Measurements from ENCODE around the gene LRIT1.
A peak's percentile ranks its signal among the peaks of the same experiment; 100 is the strongest.

LRIT1 gene

DNA sequence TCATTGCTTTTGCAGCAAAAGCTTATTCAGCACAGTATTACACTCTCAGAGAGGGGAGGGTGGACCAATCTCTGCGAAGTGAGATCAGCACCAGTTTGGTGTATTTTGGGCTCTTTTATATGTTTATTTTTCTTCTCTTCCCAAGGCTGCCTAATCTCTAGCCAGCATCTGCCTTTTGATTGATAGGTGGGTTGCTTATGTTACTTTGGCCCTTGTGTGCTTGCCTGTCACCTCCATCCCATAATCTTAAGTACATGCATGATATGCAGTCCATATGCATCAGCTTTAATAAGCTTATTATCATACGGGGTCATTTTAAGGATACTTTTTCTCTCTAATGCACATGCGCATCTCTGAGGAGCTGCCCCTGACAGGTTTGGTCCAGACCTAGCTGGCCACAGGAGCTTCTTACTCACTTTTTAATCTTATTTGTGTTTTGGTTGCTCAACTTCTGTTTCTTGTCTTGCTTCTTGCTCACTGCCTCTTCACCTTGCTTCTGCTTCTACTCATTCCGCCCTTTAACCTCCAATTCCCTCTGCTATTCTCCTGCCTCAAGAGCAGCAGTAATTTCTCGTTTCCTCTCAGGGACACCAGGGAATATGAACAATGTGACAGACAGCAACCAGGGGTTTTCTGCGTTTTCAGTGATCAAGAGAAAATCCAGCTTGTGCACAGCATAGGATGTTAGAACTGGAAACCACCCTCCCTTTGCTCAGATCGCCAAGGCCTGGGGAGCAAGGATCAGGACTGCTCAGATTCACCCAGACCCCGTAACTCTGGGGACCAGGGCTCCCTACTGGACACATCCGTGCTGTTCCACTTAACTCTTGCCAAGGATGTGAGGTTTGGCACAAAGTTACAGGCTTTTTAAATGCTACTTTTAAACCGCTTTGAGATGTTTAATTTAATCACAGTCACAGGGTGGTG, 13.5 kb upstream of the LRIT1 start:
- no peak for DNase-seq

DNA sequence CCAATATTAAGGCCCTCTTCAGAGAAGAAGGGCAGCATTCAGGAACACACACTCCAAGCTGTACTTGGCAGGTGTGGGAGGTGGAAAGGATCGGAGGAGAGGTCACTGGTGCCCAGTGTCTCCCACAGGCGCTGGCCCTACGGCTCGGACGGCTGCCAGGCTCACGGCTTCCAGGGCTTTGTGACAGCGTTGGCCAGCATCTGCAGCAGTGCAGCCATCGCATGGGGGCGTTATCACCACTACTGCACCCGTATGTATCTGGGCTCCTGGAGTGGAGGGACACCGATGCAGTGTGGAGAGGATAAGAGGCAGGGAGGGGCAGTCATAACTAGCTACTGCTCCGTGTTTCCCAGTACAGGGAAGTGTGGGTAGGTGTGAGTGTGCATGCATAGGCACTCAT, 7.4 kb upstream of the LRIT1 start:
- DNase-seq, result no peak

DNA sequence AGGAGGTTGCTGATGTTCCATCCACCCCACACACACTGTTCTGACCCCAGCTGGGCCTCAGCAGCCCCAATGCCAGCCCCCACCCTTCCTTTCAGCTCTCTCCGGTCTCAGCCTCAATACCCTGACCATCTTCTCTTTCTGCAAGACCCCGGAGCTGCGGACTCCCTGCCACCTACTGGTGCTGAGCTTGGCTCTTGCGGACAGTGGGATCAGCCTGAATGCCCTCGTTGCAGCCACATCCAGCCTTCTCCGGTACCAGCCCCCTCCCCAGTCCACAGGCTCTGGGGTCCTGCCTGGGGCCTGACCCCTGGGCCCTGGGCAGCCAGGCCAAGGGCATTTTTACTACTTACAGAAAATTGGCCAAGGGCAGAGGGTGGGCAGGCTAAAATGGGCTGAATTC, 6.2 kb upstream of the LRIT1 start:
- DNase-seq, result no peak

DNA sequence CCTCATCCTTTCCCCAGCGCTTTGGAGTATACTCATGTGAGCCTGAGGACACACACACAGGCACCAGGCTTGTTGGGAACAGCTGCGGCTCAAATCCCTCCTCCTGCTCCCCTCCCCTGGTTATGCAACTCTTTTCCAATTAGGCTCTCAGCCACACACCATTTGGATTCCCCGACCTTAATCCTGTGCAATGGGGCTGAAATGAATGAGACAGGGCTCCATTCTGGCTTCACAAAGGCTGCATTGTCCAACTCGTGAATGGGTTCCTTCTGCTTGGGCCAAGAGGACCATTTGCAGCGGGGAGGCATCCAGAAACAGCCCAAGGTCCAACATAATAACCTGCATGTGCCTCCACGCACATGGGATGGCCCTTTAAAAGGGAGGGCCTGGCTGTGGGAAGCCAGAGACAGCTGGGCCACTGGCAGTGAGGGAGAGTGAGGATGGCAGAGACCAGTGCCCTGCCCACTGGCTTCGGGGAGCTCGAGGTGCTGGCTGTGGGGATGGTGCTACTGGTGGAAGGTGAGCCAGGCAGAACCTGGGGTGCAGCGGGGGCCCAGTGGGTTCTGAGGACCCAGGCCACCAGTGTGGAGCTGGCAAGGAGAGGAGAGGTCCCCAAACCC, 3.4 kb upstream of the LRIT1 start, which contains the start of gene RGR:
Gene RGR, plus strand, starts transcription at position 403 of the 620 bp plus-strand sequence. Its CDS starts 38 bp downstream, at position 441.
- no peak for DNase-seq

DNA sequence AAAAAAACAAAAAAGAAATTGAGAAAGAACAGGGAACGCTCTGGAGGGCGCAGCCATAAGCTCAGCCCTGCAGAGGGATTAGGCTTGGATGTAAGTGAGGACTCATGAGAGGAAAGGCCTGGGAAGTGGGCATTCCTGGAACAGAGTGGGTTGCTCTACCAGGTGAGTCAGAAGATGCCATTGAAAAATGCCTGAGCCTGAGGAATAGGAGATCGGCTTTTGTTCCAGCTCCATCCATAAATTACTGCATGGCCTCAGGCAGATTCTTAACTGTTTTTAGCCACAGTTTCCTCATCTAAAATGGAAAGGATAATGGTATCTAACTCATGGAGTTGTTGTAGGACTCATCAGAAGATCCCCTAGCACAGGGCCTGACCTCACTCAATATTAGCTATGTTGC, 2.4 kb upstream of the LRIT1 start:
- no peak for DNase-seq

DNA sequence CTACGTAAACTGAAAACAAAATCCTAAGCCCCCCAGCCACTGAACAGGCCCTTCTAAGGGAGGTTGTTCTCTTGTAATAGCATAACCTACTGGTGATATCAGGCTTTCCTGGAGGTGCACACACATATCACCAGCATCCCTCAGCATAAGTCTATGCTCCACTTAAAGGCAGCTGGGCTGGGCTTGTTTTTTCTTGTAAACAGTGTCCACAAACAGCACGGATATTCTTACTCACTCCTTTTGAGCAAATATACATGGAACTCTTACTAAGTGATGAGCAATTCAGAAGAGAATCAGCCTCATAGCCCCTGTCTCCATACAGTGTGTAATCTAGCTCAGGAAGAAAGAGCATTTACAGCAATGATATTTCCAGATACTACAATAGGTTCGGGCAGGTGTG, 2.4 kb downstream of the LRIT1 start:
- no peak for DNase-seq

DNA sequence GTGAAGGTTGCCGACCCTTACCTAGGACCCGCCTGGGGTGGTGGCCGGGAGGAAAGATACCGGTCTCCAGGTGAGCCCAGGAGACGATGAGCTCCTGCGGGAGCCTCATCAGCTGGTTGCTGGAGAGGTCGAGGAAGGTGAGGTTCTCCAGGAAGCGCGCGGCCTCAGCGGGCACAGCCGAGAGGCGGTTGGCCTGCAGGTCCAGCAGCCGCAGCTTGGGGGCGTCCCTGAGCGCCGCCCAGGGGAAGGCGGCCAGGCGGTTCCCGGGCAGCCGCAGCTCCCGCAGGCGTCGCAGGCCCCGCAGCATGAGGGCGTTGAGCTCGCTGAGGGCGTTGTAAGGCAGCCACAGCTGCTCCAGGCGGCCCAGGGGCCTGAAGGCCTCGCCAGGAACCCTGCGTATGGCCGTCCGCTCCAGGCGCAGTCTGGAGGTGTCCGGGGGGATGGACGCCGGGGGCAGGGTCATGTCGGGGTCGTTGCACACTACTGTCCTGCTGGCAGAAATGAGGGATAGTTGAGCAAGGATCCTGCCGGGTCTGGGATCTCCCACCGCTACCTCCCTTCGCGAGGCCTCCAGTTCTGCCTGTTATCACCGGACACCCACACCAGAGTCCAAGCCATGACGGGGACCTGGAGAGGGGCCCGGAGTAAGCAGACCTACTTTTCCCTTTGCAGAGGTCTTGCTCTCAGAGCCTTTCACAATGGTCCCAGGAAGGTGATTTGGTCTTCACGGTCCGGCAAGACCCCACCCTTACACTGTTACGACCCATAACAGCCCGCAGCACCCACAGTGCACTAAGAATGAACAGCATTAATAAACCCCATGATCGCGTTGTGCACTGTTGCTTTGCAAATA, 3.9 kb downstream of the LRIT1 start:
- DNase-seq, result no peak

DNA sequence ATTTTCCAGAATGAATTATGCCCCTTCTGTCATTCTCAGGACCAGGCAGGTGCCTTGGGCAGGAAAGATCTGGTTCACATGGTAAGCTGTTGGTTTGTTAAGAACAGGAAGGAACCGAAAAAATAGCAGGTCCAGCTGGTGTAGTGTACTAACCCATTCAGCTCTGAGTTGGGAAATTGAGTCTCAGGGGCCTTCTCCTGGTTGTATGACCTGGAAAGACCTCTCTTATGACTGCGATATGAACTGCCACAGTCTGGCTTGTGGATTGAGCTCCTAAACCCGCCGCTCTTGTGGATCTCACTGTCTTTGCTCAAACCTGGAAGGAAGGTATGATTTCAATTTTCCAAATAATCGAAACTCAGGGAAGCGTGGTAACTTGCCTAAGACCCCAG, 4.5 kb downstream of the LRIT1 start:
- DNase-seq, result no peak

DNA sequence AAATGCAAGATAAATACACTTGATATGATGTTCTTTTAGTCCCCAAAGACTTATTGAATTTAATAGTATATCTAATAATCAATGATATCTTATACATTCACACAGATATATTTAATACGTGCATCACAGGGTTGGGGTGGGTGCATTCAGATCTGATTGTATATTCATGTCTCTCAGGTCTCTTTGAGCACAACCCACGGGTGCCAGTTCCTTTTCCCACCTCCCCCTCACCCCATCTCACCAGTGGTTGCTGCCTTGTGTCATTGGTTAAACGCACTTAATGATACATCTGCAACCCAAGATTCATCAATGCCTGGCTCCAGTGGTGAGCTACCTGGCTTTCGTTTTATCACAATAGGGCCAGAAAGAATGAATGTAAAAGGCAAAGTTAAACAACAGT, 6.2 kb downstream of the LRIT1 start:
- DNase-seq, result no peak

DNA sequence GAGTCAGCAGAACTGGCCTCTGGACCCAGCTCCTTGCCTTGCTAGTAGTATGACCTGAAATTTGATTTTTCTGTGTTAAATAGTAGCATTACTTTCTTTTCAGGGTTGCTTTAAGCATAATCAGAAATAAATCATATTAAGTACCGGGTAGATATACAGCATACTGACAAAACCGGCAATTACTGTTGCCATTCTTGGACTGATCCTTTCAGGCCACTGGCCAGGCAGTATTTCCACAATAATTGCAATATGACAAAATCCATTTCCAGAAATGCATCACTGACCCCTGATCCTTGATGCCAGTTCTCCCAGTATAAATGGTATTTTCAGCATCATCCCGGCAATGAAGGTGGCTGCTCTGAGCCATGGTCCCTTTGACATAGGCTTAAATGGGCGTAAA, 6.9 kb downstream of the LRIT1 start:
- DNase-seq, result no peak

DNA sequence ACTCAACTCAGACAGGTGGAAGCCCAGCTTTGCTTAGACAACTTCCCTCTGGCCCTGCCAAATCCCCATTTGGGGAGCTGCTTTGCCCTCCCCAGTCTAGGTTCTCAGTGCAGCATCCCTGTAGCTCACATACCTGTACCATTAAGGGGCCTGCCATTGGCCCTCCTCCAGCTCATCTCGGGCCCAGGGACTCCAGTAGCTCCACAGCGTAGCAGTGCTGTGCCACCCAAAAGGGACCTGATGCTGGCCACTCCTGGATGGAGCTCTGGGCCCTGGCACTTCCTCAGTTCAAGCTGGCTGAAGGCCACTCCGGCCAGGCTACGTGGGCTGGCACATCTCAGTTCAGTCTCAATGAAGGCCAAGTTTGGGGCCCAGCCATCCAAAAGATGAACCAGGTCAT, 7.4 kb downstream of the LRIT1 start:
- DNase-seq, result no peak

DNA sequence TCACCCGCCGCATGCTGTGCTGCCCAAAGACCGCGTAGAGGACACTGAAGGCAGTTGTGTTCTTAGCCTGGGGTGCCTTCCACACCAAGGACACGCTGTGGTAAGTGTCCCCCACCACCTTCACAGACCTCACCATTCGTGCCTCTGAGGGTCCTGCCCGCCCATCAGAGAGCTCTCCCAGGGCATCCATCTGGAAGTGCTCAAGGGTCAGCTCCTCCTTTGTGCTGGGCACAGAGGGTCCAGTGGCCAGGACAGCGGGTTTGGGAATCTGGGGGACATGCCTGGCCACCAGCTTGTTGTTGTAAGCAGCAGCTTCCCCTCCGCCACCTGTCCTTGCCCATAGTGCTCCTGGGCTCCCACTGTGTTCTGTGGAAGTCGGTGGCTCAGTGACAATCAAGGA, 9.0 kb downstream of the LRIT1 start:
- DNase-seq, result no peak

DNA sequence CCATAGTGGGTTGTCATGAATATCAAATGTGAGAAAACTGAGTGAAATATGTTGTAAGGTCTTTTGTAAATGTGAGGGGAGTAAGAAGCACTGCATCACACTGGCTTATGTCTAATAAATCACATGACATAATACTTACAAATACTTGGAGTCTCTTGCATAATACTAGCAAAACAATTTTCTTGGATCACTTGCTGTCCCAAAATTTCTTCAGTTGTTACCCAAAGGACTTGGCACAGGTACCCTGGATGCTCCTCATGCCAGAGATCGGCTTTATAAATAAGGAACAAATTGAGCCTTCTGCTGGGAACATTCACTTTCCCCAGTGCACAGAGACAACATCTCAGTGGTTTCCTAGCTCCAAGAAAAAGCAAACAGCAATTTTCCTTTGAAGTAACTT, 11.0 kb downstream of the LRIT1 start:
- no peak for DNase-seq

DNA sequence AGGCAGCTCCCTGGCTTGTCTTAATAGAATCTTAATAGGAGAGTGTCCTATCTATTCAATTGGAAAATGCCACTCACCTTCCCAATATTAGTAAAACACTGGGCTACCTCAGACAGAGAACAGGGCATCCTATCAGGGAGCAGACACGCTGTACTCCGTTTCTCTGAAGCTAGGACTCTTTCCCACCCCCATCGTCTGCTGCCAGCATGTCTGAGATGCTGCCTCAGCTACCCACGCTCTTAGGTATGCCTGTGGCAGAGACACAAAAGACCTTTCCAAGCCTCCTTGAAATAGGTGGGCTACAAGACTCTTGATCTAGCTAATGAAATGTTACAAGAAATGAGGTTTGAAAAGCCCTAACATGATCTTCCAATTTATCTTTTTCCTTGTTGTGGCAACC, 13.5 kb downstream of the LRIT1 start:
- DNase-seq, result no peak

DNA sequence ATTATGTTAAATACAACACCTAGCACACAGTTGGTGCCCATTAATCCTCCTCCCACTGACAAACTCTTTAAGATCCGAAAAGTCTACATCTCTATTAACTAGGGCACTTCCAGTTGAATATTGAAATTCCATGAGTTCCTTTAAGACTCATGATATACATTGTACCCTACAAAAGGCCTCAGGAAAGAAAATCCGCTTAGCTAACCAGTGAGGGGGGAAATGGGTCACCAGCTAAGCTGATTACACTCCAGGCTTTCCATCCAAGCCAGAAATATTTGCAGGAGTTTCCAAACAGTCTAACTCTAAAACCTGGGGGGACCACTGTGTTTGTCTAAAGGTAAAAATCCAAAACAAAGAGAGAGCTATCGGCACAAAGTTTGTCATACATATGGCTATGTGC, 14.7 kb downstream of the LRIT1 start:
- no peak for DNase-seq

DNA sequence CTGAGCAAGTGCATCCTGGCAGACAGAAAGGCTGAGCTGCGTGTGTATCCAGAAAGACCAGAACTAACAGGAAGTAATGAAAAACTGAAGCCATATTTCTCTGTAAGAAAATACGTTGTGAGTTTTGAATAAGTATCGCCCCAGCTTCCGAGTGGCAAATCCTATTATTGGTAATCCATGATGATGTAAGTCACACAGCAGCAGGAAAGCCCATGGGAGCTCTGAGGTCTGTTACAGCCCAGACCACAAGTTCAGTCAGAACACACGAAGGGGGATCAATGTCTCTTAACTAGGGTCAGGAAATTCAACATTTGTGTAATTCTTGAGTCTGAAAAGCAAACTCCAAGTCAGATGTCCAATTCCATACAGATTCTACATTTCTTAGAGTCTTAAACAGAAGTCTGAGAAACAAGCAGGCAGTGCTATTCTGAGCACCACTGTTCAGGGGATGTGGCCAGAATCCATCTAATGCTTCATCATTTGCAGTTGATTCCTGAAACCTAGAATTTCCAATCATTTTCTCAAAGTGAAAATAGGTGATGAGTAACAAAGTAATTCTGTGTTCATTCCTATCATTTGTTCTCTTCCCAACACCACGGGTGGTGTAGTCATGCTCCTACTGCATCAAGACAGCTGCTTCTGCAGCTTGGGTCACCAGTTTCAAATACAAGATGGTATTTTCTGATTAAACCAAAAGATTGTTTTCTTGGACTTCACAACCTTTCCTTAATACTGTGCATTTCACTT, 15.7 kb downstream of the LRIT1 start, which contains the start of gene LRIT2:
Gene LRIT2, minus strand, starts transcription at position 118 of the 747 bp plus-strand sequence. Its CDS starts 24 bp downstream, at position 94.
- no peak for DNase-seq

DNA sequence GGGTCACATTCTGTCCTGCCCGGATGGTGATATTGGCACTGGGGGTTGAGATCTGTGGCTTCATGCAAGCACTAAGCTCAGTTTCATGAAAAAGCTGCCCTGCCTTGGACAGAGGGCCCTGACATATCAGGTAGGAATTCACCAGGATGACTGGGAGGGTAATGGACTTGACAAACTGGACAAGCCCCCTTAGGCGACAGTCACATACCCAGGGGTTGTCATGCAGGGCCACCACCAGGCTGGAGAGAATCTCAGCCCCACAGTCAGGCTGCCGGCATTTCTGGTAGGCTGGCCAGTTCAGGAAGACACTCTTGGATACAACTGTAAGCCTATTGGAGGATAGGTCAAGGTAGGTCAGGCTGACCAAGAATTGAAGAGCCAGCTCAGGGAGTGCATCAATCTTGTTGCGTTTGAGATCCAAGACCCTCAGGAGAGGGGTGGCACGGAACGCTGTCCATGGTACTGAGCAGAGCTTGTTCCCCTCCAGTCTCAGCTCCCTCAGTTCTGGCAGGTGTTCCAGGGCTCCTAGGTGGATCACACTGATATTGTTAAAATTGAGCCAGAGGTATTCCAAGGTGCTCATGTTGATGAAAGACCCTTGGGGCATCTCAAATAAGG, 16.8 kb downstream of the LRIT1 start:
- DNase-seq, result no peak

DNA sequence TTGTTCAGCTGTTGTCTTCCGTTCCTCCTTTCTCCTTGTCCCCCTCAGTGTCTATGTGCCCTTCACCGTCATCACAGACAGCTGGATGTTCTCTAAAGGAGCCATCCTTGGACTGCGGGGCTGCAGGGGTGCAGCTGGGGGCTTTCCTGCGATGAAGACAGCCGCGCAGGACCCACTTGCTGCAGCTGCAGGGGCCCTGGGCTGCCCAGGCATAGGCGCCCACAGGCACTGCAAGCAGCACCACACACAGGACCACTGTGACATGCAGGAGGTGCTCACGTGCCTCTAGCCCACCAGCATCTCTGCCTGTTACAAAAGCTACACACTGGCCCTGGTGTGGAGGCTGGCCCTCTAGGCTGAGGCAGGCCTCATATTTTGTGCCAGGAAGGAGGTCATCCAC, 19.4 kb downstream of the LRIT1 start:
- DNase-seq, result no peak

DNA sequence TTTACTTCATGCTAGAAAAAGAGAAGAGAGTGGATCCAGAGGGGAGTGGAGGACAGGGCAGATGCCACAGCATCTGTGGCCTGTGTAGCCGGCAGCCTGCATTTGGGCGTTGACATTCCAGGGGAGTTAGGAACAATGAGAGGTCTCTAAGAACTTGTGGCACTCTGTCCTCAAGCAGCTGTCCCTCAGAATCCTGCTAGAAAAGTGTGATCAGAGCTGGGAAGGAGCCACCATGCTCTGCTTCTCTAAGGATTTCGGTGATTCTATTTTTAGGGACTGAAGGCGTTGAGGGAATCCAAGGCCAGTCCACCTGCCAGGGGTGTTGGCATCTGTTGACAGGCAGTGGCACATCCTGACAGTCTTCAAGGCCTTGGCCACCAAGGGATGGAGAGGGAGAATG, 23.6 kb downstream of the LRIT1 start:
- DNase-seq, result no peak

DNA sequence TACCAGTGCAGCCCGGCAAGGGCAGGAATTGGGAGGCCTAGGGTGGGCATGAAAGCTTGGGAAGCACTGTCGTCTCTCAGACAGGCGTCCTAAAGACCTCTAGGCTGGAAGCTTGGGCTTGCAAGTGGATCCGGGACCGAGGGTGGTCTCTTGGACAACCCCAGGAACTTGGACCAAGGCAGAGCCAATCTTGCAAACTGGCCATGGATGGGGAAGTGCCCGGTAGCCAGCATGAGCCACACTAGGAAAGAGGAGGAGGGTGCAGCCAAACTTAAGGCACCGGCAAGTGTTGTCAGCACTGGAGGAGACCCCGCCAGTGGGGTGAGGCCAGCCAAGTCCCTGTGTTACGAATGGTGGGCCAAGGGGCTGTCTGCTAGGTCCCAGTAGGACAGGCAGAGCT, 24.5 kb downstream of the LRIT1 start:
- DNase-seq, result no peak

DNA sequence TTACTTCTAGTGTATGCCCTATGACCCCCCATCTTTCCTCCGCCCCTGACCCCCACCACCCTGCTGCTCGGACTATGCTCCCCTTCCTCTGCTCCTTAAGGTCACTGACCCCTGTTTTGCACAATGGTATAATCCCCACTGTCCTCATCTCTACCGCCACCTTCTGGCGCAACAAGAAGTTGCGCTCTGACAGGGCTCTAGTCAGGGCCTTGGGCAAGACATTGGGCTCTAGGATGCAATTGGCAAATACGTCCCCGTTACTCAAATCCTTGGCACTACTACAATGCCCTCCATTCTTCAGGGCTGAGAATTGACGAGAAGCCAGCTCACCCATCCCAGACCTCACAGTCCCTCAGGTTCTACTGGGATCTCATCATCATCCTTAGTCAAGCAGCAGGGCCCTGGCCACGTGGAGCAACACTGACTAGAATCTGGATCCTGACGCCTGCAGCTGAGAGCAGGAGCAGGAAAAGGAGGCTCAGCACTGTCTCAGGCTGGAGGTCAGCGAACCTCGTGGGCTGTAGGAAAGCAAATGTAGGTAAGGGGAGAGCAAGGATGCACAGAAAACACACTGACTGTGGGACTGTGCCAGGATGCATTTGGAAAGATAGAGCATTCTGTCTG, 26.6 kb downstream of the LRIT1 start:
- peak; percentile 42 for DNase-seq

Data from CD4-positive, alpha-beta T cell treated with Interleukin-12 subunit alpha and Interleukin-12 subunit beta, for 1 hour (primary cell).